HEK293 (cell line): ENCODE data around the gene APOBEC3C.

Experiments
- CTCF ChIA-PET: fragments of 350-600 bp; formaldehyde crosslinking; extraction: SDS; loops from one replicate; lab custom pipeline; 2021; ENCODE audit warnings: antibody characterized with exemption; lab: Yijun Ruan, JAX
- POLR2A ChIA-PET: fragments of 300-600 bp; formaldehyde crosslinking; extraction: SDS; loops from one replicate; lab custom pipeline; 2020; ENCODE audit warnings: antibody characterized with exemption, inconsistent platforms; lab: Yijun Ruan, JAX
- H3K27ac ChIP-seq: fragments of 200-500 bp; sonication (Bioruptor generic); 2 replicates; pipeline ENCODE4 v1.5.1; 2014; ENCODE audit warnings: low read depth, low read length, control low read depth, inconsistent platforms; ENCODE audit errors: extremely low read depth
- H3K36me3 ChIP-seq, 2 experiments: fragments of 200-500 bp in 1 of 2; sonication (Bioruptor generic) in 1 of 2; 1 replicate in 1 of 2; 2 replicates in 1 of 2; pipeline ENCODE4 v1.5.1; 2014 to 2017; ENCODE audit warnings: inconsistent platforms in 2 of 2, low read length in 2 of 2; ENCODE audit not compliant: control insufficient read depth in 2 of 2, insufficient read depth in 1 of 2
- H3K4me1 ChIP-seq: fragments of 200-500 bp; sonication (Bioruptor generic); 2 replicates; pipeline ENCODE4 v1.5.1; 2014; ENCODE audit warnings: mild to moderate bottlenecking, low read length, inconsistent platforms; ENCODE audit not compliant: control insufficient read depth, insufficient read depth
- H3K4me3 ChIP-seq: 2 replicates; pipeline ENCODE4 v1.5.1; 2011; ENCODE audit warnings: low read depth, mild to moderate bottlenecking, control low read depth, low read length, moderate library complexity
- H3K9me3 ChIP-seq: fragments of 200-500 bp; sonication (Bioruptor generic); 2 replicates; pipeline ENCODE4 v1.5.1; 2014; ENCODE audit warnings: low read depth, low read length, inconsistent platforms; ENCODE audit not compliant: control insufficient read depth, insufficient read depth
- EGR2 ChIP-seq: fragments of 450-650 bp; formaldehyde crosslinking; IDR thresholded peaks from 2 replicates; pipeline ENCODE4 v1.5.1; 2016; ENCODE audit warnings: low read depth, missing biosample characterization, missing genetic modification characterization
- GLIS1 ChIP-seq: fragments of 450-650 bp; formaldehyde crosslinking; IDR thresholded peaks from 2 replicates; pipeline ENCODE4 v1.5.1; 2016; ENCODE audit warnings: missing biosample characterization, missing genetic modification characterization
- HOXA7 ChIP-seq: sonication (generic); formaldehyde crosslinking; IDR thresholded peaks from 2 replicates; pipeline ENCODE4 v1.8.1; 2022; ENCODE audit warnings: missing genetic modification reagents, borderline replicate concordance
- PRDM4 ChIP-seq: fragments of 450-650 bp; formaldehyde crosslinking; IDR thresholded peaks from 2 replicates; pipeline ENCODE4 v1.5.1; 2017; ENCODE audit warnings: missing biosample characterization, missing genetic modification characterization
- PRDM6 ChIP-seq: fragments of 450-650 bp; formaldehyde crosslinking; IDR thresholded peaks from 2 replicates; pipeline ENCODE4 v1.5.1; 2017; ENCODE audit warnings: missing biosample characterization, missing genetic modification characterization
- ZBTB20 ChIP-seq: fragments of 450-650 bp; formaldehyde crosslinking; IDR thresholded peaks from 2 replicates; pipeline ENCODE4 v1.5.1; 2016; ENCODE audit warnings: missing biosample characterization, missing genetic modification characterization
- ZIC2 ChIP-seq: fragments of 450-650 bp; formaldehyde crosslinking; IDR thresholded peaks from 2 replicates; pipeline ENCODE4 v1.5.1; 2016; ENCODE audit warnings: missing biosample characterization, missing genetic modification characterization
- ZNF211 ChIP-seq: fragments of 450-650 bp; formaldehyde crosslinking; IDR thresholded peaks from 2 replicates; pipeline ENCODE4 v1.5.1; 2016; ENCODE audit warnings: low read depth, missing biosample characterization, missing genetic modification characterization
- ZNF248 ChIP-seq: fragments of 450-650 bp; formaldehyde crosslinking; IDR thresholded peaks from 2 replicates; pipeline ENCODE4 v1.5.1; 2017; ENCODE audit warnings: missing biosample characterization, missing genetic modification characterization
- ZNF280C ChIP-seq: fragments of 450-650 bp; formaldehyde crosslinking; IDR thresholded peaks from 2 replicates; pipeline ENCODE4 v1.5.1; 2016; ENCODE audit warnings: missing biosample characterization, missing genetic modification characterization
- ZNF426 ChIP-seq: fragments of 450-650 bp; formaldehyde crosslinking; IDR thresholded peaks from 2 replicates; pipeline ENCODE4 v1.5.1; 2017; ENCODE audit warnings: missing biosample characterization, missing genetic modification characterization, mild to moderate bottlenecking, inconsistent platforms, moderate library complexity
- ZNF518A ChIP-seq: fragments of 450-650 bp; formaldehyde crosslinking; conservative IDR thresholded peaks from 2 replicates; pipeline ENCODE4 v1.5.1; 2016; ENCODE audit warnings: low read depth, missing biosample characterization, missing genetic modification characterization
- ZNF521 ChIP-seq: fragments of 450-650 bp; formaldehyde crosslinking; IDR thresholded peaks from 2 replicates; pipeline ENCODE4 v1.5.1; 2017; ENCODE audit warnings: missing biosample characterization, mild to moderate bottlenecking, missing genetic modification characterization
- ZNF596 ChIP-seq: fragments of 450-650 bp; IDR thresholded peaks from 2 replicates; pipeline ENCODE4 v1.5.0; 2018; ENCODE audit warnings: missing biosample characterization, mild to moderate bottlenecking, missing genetic modification characterization, moderate library complexity
- ZNF747 ChIP-seq: fragments of 450-650 bp; formaldehyde crosslinking; IDR thresholded peaks from 2 replicates; pipeline ENCODE4 v1.5.1; 2016; ENCODE audit warnings: missing biosample characterization, missing genetic modification characterization
- ZNF792 ChIP-seq: fragments of 450-650 bp; formaldehyde crosslinking; IDR thresholded peaks from 2 replicates; pipeline ENCODE4 v1.5.1; 2016; ENCODE audit warnings: missing biosample characterization, missing genetic modification characterization

APOBEC3C gene

GRCh38 chr22:38986629-38987028, 27.4 kb upstream of the APOBEC3C start:
- Histone ChIP-seq H3K36me3 (no peaks in the 10 kb centered on the region), H3K4me1 (peaks cover 2% of the 10 kb centered on the region; the same call in 1 of the 2 replicates), H3K9me3 (no peaks in the 10 kb centered on the region), H3K27ac (no peak overlapping the region), H3K4me3 (no peak overlapping the region)
- ChIA-PET POLR2A (interaction anchor here (0.6 kb wide), 1 partner anchor 558 kb away, joined by 3 read pairs; no protein-coding TSS in a partner anchor), CTCF (no interaction called here)
- TF ChIP-seq PRDM6 (tag by site-specific recombination) (no peak), HOXA7 (CRISPR knock-in tag) (no peak), ZNF280C (tag by site-specific recombination) (no peak), ZNF747 (no peak), PRDM4 (tag by site-specific recombination) (no peak)

GRCh38 chr22:38987171-38987895, 26.7 kb upstream of the APOBEC3C start:
- Histone ChIP-seq H3K9me3 (no peaks in the 10 kb centered on the region), H3K4me1 (no peaks in the 10 kb centered on the region; the same call in 1 of the 2 replicates), H3K27ac (no peak overlapping the region)
- TF ChIP-seq GLIS1 (tag by site-specific recombination), result peak; percentile 55
- TF ChIP-seq ZNF521 (tag by site-specific recombination), result no peak
- TF ChIP-seq EGR2, result no peak
- TF ChIP-seq ZBTB20 (tag by site-specific recombination), result no peak
- no peak for TF ChIP-seq ZNF248 (tag by site-specific recombination)
- no peak for TF ChIP-seq ZNF211 (tag by site-specific recombination)
- no peak for TF ChIP-seq ZNF426 (tag by site-specific recombination)
- no peak for TF ChIP-seq ZNF792
- TF ChIP-seq ZNF518A (tag by site-specific recombination), result no peak
- peak; percentile 50 for TF ChIP-seq ZIC2 (tag by site-specific recombination)
- no peak for TF ChIP-seq ZNF596 (tag by site-specific recombination)
- TF ChIP-seq, all 188 proteins: peak for 2
- no peaks in the 10 kb centered on the region for H3K36me3 ChIP-seq
- no peak overlapping the region for H3K4me3 ChIP-seq
- ChIA-PET POLR2A (interaction anchor here (0.6 to 1.0 kb wide), 2 partner anchors 63 to 559 kb away, joined by 3 read pairs; no protein-coding TSS in a partner anchor), CTCF (interaction anchor here (1.2 kb wide), 1 partner anchor 16 kb away, joined by 5 read pairs; no protein-coding TSS in a partner anchor)
